HG02970 (cell line): Measurements from ENCODE around the gene ETV3L.

ENCODE experiments used
- ATAC-seq: cut with Tn5 transposase; IDR thresholded peaks from one replicate; pipeline ENCODE4 v1.9.1; 2021; ENCODE audit warnings: mild to moderate bottlenecking, moderate library complexity, moderate number of reproducible peaks; ENCODE audit not compliant: unreplicated experiment, low FRiP score

Gene ETV3L

GRCh38 chr1:157132616-157133167, 33.1 kb upstream of the ETV3L start:
- ATAC-seq = no peak

- no peak for ATAC-seq
Measured at GRCh38 chr1:157132111-157132510, 32.5 kb upstream of the ETV3L start.

GRCh38 chr1:157131281-157131680, 31.7 kb upstream of the ETV3L start:
- ATAC-seq = no peak

GRCh38 chr1:157124855-157125254, 25.2 kb upstream of the ETV3L start:
- ATAC-seq = no peak

GRCh38 chr1:157119448-157119847, 19.8 kb upstream of the ETV3L start:
- no peak for ATAC-seq

GRCh38 chr1:157119008-157119407, 19.4 kb upstream of the ETV3L start:
- no peak for ATAC-seq

GRCh38 chr1:157117527-157118057, 18.0 kb upstream of the ETV3L start:
- ATAC-seq = no peak

GRCh38 chr1:157116737-157117103, 17.1 kb upstream of the ETV3L start:
- ATAC-seq = no peak

- no peak for ATAC-seq
Measured at GRCh38 chr1:157115851-157116736, 16.5 kb upstream of the ETV3L start.

- ATAC-seq = no peak
Measured at GRCh38 chr1:157115429-157115838, 15.8 kb upstream of the ETV3L start.

GRCh38 chr1:157114183-157115121, 14.8 kb upstream of the ETV3L start:
- no peak for ATAC-seq

GRCh38 chr1:157113631-157114030, 14.0 kb upstream of the ETV3L start:
- ATAC-seq = no peak

- ATAC-seq = no peak
Measured at GRCh38 chr1:157113106-157113505, 13.5 kb upstream of the ETV3L start.

GRCh38 chr1:157112186-157112867, 12.7 kb upstream of the ETV3L start:
- ATAC-seq = no peak

GRCh38 chr1:157111396-157112165, 12.0 kb upstream of the ETV3L start:
- no peak for ATAC-seq

GRCh38 chr1:157110686-157111085, 11.1 kb upstream of the ETV3L start:
- ATAC-seq = no peak

- ATAC-seq = no peak
Measured at GRCh38 chr1:157110003-157110402, 10.4 kb upstream of the ETV3L start.

GRCh38 chr1:157108448-157108847, 8.8 kb upstream of the ETV3L start:
- ATAC-seq = no peak

- no peak for ATAC-seq
Measured at GRCh38 chr1:157107702-157108101, 8.1 kb upstream of the ETV3L start.

- no peak for ATAC-seq
Measured at GRCh38 chr1:157106813-157107189, 7.2 kb upstream of the ETV3L start.
